AG09319 (cell line): ENCODE data around the gene GINS1.
"Not testable (repeated sequence)": the region's sequence is repeated elsewhere in the genome, so short reads cannot be mapped to it uniquely, and the experiment has no call there.

Source experiments
- DNase-seq: peaks from one replicate; pipeline ENCODE4 v3.0.0-alpha.2; 2010; ENCODE audit warnings: low read depth; ENCODE audit errors: extremely low read depth
- TF ChIP-seq, protein P1 (sequence below): IDR thresholded peaks from 2 replicates; pipeline ENCODE4 v1.5.1; 2011; ENCODE audit warnings: low read depth, mild to moderate bottlenecking, inconsistent platforms, low read length, moderate library complexity

GINS1 gene

DNA sequence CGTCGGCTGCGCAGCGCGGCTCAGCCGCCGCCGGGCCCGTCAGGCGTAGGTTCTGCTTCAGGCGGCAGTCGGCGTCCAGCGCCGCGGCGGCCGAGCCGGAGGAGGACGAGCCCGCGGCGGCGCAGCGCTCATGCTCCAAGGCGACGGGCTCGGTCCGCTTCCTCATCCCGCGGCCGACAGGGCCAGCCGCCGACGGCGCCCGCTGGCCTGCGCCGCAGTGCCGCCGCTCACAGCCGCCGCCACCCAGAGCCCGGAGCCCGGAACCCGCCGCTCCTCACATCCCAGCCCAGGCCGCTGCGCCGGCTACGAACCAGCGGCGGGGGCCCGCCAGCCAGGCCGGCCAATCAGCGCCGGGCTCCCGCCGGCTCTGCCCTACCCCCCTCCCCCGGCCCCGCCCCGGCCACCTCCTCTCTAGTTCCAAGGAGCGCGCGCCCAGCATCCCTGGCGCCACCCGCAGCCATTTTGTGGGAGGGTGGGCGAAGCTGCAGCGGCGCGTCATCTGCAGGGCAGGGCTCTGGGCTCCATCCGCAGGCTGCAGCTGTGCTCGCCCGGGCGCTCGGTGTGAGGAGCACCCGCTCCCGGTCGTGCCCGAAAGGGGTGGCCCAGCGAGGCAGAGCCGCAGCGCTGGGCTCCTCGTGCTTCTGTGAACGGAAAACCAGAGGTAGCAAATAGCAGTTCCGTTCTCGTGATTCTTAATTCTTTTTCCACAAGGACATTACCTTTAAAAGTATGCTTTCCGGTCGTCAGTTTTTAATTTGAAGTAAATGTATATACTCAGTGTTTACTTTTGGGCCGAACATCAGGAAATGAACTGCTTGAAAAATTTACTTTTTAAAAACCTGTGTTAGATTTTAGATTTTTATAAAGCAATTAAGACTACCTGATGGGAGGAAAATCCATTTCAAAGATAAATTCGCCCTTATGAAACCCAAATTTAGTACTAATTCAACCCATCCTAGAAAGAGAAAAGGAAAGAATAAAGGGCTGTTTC lies 16.6 kb upstream of the GINS1 start, which contains the start of gene ABHD12:
ABHD12 (minus strand) TSS at position 298 of the 991 bp plus-strand sequence; CDS start at position 166, 132 bp downstream.
- TF ChIP-seq, protein P1, sequence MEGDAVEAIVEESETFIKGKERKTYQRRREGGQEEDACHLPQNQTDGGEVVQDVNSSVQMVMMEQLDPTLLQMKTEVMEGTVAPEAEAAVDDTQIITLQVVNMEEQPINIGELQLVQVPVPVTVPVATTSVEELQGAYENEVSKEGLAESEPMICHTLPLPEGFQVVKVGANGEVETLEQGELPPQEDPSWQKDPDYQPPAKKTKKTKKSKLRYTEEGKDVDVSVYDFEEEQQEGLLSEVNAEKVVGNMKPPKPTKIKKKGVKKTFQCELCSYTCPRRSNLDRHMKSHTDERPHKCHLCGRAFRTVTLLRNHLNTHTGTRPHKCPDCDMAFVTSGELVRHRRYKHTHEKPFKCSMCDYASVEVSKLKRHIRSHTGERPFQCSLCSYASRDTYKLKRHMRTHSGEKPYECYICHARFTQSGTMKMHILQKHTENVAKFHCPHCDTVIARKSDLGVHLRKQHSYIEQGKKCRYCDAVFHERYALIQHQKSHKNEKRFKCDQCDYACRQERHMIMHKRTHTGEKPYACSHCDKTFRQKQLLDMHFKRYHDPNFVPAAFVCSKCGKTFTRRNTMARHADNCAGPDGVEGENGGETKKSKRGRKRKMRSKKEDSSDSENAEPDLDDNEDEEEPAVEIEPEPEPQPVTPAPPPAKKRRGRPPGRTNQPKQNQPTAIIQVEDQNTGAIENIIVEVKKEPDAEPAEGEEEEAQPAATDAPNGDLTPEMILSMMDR, result no peak; the same call in 1 of the 2 replicates
- peak; percentile 88 for DNase-seq

DNA sequence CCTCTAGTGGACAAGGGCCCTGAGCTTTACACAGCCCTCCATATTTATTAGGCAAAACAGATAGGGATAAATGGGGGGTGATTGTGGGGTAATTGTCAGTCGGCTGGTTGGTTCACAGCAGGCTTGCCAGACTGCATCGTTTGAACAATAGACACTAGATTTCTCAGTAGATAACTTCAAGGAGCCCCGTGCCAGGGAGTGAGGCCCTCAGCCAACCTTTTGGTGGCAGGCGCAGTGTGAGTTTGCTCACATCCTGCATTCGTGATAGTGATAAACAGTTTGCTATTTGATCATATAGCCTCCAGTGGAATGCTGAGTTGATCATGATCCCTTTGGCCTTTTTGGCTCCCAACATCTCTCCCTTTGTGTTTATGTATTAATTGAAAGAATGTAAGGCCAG lies 13.2 kb upstream of the GINS1 start:
- no peak for DNase-seq
- TF ChIP-seq, protein P1, result no peak

DNA sequence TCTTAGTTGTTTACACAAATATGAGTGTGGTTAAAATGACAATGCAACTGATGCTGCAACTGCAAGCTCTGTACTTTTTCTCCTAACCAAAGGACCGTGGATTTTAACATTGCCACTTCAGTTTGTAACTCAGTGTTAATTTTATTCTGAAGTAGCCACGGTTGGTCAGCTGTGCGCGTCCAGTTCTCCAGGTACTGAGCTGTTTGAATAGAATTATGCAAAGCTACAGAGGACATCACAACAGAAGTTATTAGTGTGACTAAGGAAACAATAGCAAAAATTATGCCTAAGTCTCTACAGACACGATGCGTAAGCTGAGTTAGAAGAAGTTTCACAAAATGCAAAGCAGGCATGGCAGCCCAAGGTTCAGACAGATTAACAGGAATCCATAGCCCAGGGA lies 12.5 kb upstream of the GINS1 start:
- TF ChIP-seq, protein P1, result no peak
- DNase-seq, result no peak

DNA sequence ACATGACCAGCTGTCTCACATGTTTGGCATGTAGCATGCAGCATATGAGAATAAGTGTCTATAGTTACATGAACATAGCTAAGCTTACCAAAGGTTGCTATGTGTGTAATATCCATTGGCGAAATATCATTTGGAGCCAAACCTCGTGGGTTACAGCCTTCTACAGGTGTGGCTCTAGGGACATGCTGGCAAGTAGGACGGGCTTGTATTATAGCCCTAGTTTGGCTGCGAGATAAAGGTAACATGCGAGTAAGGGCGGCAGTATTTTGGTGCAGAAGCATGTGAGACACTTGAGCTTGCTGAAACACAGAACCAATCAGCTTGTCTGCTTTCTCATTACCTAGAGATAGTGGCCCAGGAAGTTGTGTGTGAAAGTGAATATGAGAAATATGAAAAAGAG lies 10.4 kb upstream of the GINS1 start:
- TF ChIP-seq, protein P1, result no peak
- DNase-seq, result no peak

DNA sequence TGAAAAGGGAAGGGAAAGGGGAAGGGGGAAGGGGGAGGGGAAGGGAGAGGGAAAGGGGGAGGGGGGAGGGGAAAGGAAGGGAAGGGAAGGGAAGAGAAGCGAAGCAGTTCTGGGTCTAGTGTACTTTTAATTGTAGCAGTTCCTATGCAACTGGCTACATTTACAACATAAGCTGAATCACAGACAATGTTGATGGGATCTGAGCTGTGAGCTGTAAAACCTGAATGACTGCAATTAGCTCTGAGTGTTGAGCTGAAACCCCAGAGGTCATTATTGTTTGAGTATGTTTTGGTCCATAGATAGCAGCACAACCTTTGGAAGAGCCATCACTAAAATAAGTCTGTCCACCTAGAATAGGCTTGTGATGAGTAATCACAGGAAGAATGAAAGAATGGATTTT lies 9.7 kb upstream of the GINS1 start:
- no peak for DNase-seq
- TF ChIP-seq, protein P1, result no peak

DNA sequence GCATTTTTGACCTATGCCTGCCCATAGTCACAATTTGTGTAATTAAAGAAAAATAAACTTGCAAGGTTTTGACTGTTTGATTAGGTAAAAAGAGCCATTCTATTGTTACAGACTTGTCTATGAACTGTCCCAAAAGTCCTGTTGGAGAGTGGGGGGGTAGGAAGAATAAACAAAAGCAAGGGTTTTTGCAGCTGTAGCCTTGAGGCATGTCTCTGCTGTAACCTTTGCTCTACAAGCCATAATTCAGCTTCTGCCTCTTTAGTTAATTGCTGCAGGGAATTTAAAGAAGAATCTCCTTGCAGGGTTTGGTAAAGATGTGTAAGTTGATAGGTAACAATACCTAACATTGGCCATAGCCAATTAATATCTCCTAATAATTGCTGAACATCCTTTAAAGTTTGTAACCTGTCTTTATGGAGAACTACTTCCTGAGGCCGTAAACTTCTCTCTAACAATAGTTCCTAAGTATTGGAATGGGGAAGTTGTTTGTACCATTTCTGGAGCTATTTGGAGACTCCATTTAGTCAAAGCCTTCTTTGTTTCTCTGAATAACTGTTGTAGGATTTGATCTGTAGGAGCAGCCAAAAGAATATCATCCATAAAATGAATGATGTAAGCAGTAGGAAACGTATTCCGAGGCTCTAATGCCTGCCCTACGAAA lies 9.0 kb upstream of the GINS1 start:
- no peak for DNase-seq
- TF ChIP-seq, protein P1, result no peak

DNA sequence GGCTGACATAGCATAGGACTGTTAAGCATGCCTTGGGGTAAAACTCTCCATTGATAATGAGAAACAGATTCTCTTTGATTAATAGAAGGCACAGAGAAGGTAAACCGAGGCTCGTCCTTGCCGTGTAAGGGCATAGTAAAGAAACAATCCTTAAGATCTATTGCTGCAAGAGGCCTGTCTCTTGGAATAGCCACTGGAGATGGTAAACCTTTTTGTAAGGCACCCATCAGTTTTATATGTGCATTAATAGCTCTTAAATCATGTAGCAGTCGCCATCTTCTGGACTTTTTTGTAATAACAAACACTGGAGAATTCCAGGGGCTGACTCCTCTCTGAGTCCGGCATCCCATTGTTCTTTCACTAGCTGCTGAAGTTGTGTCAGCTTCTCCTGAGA lies 8.4 kb upstream of the GINS1 start:
- TF ChIP-seq, protein P1, result peak; percentile 55
- no peak for DNase-seq

DNA sequence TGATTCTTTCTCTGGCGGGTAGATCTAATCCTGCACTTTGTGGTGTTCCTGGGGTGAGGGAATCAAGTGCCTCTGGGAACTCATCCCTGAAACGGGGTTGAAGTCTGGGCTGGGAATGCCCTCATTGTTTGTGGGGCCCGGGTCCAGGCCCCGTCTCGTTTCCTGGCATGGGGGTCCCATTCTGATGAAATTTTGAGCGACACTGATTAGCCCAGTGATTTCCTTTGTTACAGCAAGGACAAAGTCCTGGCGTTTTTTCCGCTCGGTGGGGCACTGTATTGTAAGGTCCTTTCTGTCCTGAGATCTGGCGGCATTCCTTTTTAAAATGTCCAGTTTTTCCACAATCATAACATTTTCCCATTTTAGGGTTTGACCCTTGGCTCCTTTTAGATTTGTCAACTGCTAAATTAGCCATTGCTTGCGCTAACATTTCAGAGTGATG lies 7.2 kb upstream of the GINS1 start:
- DNase-seq, result not testable (repeated sequence)
